ENCODE measurements around the gene ETNPPL. TPM values are rescaled to one million over a fixed set of nuclear protein-coding genes. Genes with fewer than 3 reads are reported as not detected.

The ETNPPL gene
- total RNA-seq, 1 experiment from 2014 or later, result not detected

- ChIA-PET CTCF (no interaction called here), POLR2A (ENCODE audit: unreplicated experiment) (no interaction called here)
- Histone ChIP-seq H3K4me2 (no peak overlapping the region), H3K4me1 (replicated peaks; ENCODE audit: insufficient read depth) (no peaks in the 10 kb centered on the region), H3K9me3 (ENCODE audit: insufficient read depth, low read depth) (no peaks in the 10 kb centered on the region), H3K36me3 (ENCODE audit: low read depth) (no peaks in the 10 kb centered on the region), H4K20me1 (ENCODE audit: insufficient read depth) (no peaks in the 10 kb centered on the region), H3K79me2 (ENCODE audit: low read depth) (no peaks in the 10 kb centered on the region), H3F3A (ENCODE audit: insufficient read depth, low read depth) (no peaks in the 10 kb centered on the region), H3K4me3 (no peak overlapping the region), H3K27ac (no peak overlapping the region), H2AFZ (no peak overlapping the region), H3K9me2 (ENCODE audit: insufficient read depth) (no peaks in the 10 kb centered on the region), H3K27me3 (ENCODE audit: insufficient read depth, low read depth) (no peaks in the 10 kb centered on the region)
- TF ChIP-seq EZH2 (IDR thresholded peaks at IDR 0.05; ENCODE audit: low read depth) (no peak), CTCF (conservative IDR thresholded peaks at IDR 0.05) (no peak)
- BruUV-seq (replicated peaks), result no TSS peak
- intact Hi-C loops (cut with micrococcal nuclease; ENCODE audit: unreplicated experiment), result no loop called here
- no peak for DNase-seq
Measured at GRCh38 chr4:108804648-108805273, 41.9 kb upstream of the ETNPPL start.

- H3K4me1 ChIP-seq (replicated peaks; ENCODE audit: insufficient read depth), result no peaks in the 10 kb centered on the region
- intact Hi-C loops (cut with micrococcal nuclease; ENCODE audit: unreplicated experiment), result no loop called here
- H4K20me1 ChIP-seq (ENCODE audit: insufficient read depth), result no peaks in the 10 kb centered on the region
- H3K36me3 ChIP-seq (ENCODE audit: low read depth), result no peaks in the 10 kb centered on the region
- no peaks in the 10 kb centered on the region for H3K9me2 ChIP-seq (ENCODE audit: insufficient read depth)
- no peaks in the 10 kb centered on the region for H3K27me3 ChIP-seq (ENCODE audit: insufficient read depth, low read depth)
- H3K9me3 ChIP-seq (ENCODE audit: insufficient read depth, low read depth), result no peaks in the 10 kb centered on the region
- no peaks in the 10 kb centered on the region for H3F3A ChIP-seq (ENCODE audit: insufficient read depth, low read depth)
- H3K4me2 ChIP-seq, result no peak overlapping the region
- no peak overlapping the region for H2AFZ ChIP-seq
- TF ChIP-seq CTCF (conservative IDR thresholded peaks at IDR 0.05), result no peak
- no peak for TF ChIP-seq EZH2 (IDR thresholded peaks at IDR 0.05; ENCODE audit: low read depth)
- H3K79me2 ChIP-seq (ENCODE audit: low read depth), result no peaks in the 10 kb centered on the region
- H3K4me3 ChIP-seq, result no peak overlapping the region
- BruUV-seq (replicated peaks), result no TSS peak
- H3K27ac ChIP-seq, result no peak overlapping the region
- DNase-seq, result no peak
- ChIA-PET CTCF (no interaction called here), POLR2A (ENCODE audit: unreplicated experiment) (no interaction called here)
Measured at GRCh38 chr4:108799306-108799705, 36.5 kb upstream of the ETNPPL start.

- no peak for DNase-seq
- Histone ChIP-seq H3K36me3 (ENCODE audit: low read depth) (no peaks in the 10 kb centered on the region), H3K27ac (no peak overlapping the region), H3K4me3 (no peak overlapping the region), H2AFZ (no peak overlapping the region), H3K9me3 (ENCODE audit: insufficient read depth, low read depth) (no peaks in the 10 kb centered on the region), H3K4me2 (no peak overlapping the region), H3K79me2 (ENCODE audit: low read depth) (no peaks in the 10 kb centered on the region), H3F3A (ENCODE audit: insufficient read depth, low read depth) (no peaks in the 10 kb centered on the region), H3K27me3 (ENCODE audit: insufficient read depth, low read depth) (no peaks in the 10 kb centered on the region), H3K9me2 (ENCODE audit: insufficient read depth) (no peaks in the 10 kb centered on the region), H3K4me1 (replicated peaks; ENCODE audit: insufficient read depth) (no peaks in the 10 kb centered on the region), H4K20me1 (ENCODE audit: insufficient read depth) (no peaks in the 10 kb centered on the region)
- BruUV-seq (replicated peaks), result no TSS peak
- POLR2A ChIA-PET (ENCODE audit: unreplicated experiment), result no interaction called here
- intact Hi-C loops (cut with micrococcal nuclease; ENCODE audit: unreplicated experiment), result no loop called here
- CTCF ChIA-PET, result no interaction called here
- TF ChIP-seq CTCF (conservative IDR thresholded peaks at IDR 0.05) (no peak), EZH2 (IDR thresholded peaks at IDR 0.05; ENCODE audit: low read depth) (no peak)
Measured at GRCh38 chr4:108796173-108796572, 33.3 kb upstream of the ETNPPL start.

Measured in PC-9 (cell line).